IPS-NIHi7 (cell line): ENCODE results near the gene EVI5L.

Source experiments
- DNase-seq: peaks from one replicate; pipeline ENCODE4 v3.0.0; 2012; ENCODE audit warnings: mixed read lengths; ENCODE audit errors: extremely low spot score

The EVI5L gene

GRCh38 chr19:7912697-7913564 lies 82.9 kb downstream of the EVI5L start:
- DNase-seq, result no peak

- DNase-seq, result no peak
Observed at GRCh38 chr19:7913652-7914051, 83.6 kb downstream of the EVI5L start.

GRCh38 chr19:7914099-7914498 lies 84.1 kb downstream of the EVI5L start:
- DNase-seq, result no peak
